Measurements from ENCODE around the gene TRIP11.

The TRIP11 gene

GRCh38 chr14:91953170-91953985, 86.5 kb downstream of the TRIP11 start:
- DNase-seq = no peak

GRCh38 chr14:91947475-91948184, 92.2 kb downstream of the TRIP11 start, which contains the start of gene FBLN5:
Gene FBLN5 (minus strand): TSS chr14:91947694. CDS start chr14:91947229, 465 bp downstream.
- peak in 2 of 3 experiments; percentile 22 to 53 for DNase-seq

GRCh38 chr14:91946622-91947474, 93.0 kb downstream of the TRIP11 start:
- peak in 2 of 3 experiments; percentile 46 to 61 for DNase-seq

GRCh38 chr14:91945751-91946621, 93.9 kb downstream of the TRIP11 start:
- DNase-seq = peak in 1 of 3 experiments; percentile 51

GRCh38 chr14:91942946-91943345, 96.9 kb downstream of the TRIP11 start:
- no peak for DNase-seq

GRCh38 chr14:91942128-91942527, 97.7 kb downstream of the TRIP11 start:
- DNase-seq = no peak

DNA sequence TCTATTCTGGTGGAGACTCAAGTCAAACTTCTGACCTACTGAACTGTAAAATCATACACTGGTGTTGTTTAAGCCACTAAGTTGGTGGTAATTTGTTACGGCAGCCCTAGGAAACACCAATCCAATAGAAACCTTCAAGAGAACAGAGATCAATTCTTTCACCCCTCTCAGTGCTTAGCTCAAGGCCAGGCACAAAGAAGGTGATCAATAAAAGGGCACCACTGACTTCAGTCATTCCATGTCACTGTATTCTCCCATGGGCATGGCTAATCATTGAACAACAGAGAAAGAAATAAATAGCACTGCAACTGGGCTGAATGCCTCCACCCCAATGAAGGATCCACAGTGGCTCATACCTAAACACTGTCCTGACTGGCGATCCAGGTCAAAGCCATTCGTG, 99.7 kb downstream of the TRIP11 start:
- no peak for DNase-seq

DNA sequence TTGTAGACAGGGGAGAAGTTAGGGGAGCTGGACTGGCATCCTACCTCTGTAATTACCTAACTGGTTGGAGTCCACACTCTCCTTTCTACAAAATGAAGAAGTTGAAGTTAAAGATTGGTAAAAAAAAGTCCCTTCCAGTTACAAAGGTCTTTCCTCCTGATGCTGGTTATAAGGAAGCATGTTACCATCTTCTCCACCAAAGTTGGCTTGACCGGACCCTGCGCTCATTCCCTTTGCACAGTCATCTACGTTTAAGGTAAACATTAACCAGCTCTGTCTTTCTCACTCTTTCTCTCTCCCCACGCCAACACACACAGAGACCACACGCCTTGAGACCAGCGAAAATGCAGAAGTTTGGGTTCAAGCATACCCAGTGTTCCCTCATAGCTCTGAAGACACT, 104.3 kb downstream of the TRIP11 start:
- no peak for DNase-seq

GRCh38 chr14:91934554-91935285, 105.1 kb downstream of the TRIP11 start:
- DNase-seq = no peak

DNA sequence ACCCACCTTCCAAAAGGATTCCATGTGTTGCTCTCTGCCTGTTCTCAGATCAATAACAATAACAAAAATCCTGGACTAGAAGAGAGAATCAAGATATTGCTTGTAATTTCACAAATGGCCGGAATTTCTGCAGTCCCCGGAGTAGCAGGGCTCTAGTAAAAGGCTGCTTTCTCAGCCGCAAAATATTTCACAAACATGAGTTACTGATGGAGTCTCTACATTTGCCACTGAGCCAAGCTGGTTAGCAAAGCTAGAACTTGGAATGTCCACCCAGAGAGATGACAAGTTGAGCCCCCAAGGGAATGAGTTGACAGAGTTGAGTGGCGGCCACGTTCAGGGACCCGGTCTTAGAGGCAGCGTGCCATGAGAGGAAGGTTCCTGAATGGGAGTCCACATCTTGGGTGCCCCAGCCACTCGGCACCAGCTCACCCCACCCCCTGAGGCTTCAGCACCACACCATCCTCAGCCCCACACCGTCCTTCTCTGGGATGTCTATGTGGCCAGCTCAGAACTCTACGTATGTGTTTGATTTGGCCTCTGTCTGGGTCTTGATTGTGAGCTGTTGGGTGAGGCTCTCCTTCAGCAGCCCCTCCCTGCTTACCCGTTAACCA, 108.3 kb downstream of the TRIP11 start:
- no peak for DNase-seq

- no peak for DNase-seq
These were observed 110.2 kb downstream of the TRIP11 start for GRCh38 chr14:91929700-91930099.

DNA sequence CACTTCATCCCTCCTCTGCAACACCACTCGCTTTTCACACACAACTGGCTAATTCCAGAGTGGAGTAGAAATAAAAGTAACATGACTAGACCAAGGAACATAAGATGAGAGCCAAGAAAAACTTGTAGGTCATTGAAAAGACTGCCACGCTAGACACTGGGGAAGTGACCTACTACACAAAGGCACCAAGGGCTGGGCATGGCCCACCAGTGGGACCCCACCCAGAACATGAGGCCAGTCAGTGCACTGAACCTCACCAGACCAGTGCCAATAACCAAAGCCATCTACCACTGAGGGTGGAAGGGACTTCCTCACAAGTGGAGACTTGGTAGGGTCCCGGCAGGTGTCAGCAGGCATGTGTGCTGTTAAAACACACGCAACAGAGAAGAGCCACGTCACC, 112.1 kb downstream of the TRIP11 start:
- no peak for DNase-seq

DNA sequence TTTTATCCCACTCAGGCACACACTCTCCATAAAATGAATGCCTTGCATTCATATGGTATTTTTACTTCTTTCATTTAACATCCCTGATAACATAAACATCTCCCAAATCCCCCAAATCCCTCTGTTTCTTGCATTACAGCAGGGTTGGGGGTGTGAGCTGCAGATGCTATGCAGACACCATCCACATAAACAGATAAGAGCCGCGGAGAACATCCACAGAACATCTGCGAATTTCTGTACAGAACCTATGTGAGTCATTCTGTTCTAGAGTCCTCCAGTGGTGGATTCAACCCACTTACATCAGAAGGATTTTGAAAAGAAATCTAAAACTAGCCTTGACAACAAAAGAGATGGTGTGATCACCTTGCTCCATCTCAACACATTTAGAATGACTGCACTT, 112.7 kb downstream of the TRIP11 start:
- DNase-seq = no peak

- no peak for DNase-seq
These were observed 113.5 kb downstream of the TRIP11 start for GRCh38 chr14:91926131-91926890.

GRCh38 chr14:91925727-91926121, 114.1 kb downstream of the TRIP11 start:
- no peak for DNase-seq

DNA sequence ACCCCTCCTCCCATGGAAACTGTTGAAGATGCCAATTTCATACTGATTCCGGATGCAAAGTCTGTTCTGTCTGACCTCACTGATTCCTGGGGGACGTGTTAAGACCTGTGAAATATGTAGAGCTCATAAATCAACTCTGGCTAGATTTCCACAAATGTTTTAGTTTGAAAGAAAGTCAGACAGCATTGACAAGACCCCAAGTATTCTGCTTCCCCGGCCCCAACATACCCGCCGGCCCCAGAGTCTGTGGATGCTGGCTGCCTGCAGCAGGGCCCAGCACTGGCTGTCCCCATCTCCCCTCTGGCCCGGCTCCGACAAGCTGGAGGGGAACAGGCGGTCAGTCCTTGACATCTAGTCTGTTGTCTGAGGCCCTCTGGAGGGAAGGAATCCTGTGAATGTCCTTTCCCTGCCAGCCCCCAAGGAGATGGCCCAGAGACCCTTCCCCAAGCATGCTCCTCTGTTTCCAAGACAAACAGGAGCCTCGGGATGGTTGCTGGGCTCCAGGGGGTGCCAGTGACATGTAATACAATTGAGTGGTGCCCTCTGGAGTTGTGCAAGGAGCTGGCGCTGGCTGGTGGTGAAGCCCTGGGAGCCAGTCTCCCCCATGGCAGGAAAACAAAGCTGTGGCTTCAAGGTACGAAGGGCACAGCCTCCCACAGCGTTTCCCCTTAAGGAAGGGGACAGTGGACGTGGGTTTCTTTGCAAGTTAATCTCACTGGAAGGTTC, 114.7 kb downstream of the TRIP11 start:
- DNase-seq = no peak

DNA sequence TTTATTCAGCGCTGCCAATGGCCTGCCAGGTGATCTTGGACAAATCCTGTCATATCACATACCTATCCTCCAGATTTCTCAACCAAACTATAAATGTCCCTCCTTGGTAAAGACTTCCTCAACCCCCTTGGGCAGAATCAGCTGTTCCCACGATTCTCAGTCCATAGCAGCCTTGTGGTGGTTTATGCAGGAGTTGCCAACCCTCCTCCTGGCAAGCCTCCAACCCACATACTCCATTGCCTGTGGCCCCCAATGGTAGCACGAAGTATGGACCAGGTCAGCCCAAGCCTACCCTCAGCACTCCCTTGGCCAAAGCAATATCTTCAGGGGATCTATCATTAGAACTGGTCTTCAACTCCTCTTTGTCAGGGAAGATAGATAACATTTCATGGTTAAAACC, 119.3 kb downstream of the TRIP11 start:
- DNase-seq = no peak

GRCh38 chr14:91919814-91920213, 120.0 kb downstream of the TRIP11 start:
- no peak for DNase-seq

DNA sequence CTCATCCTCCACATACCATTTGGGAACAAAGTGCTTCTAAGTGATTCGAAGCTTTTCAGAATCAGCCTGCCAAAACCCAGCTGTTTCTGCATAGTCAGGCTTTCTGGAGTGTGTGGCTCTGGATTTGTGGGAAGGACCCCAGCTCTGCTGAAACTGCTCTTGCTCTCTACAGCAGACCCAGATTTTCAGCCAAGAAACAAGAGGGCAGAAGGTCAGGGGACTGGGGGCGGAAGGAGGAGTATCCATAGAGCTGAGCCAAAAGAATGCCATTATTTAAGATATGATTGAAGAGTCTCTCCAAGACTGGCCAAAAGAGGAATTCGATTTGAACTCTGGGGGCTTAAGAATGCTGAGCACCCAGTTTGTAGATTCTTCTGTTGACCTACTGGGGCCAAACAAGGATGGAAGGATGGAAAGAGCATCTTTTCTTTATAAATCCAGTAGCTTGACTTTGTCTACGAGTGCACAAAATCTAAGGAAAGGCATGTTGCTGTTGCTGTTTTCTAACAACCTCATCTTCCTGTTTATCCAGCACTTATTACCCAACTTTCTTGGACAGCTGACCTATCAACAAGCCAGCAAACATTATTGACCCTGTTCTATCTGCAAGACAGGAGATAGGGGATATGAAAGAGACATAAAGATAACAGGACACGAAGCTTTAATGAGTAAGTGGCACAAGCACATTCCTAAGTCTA, 121.5 kb downstream of the TRIP11 start:
- DNase-seq = no peak

Data from NCI-H1417 (cell line).